BLaER1 treated with 17β-estradiol and CSF1 and Interleukin-3, amounts not matched to agents 10 nM and 100 nM (cell line): ENCODE results near the gene ZSCAN21.
"Not testable (repeated sequence)": the region's sequence is repeated elsewhere in the genome, so short reads cannot be mapped to it uniquely, and the experiment has no call there.

Source experiments
- H3K27ac ChIP-seq, 11 experiments: shearing (Covaris generic); formaldehyde crosslinking; 2 replicates each; pipeline ENCODE4 v1.8.1; 2022
- H3K27me3 ChIP-seq, 11 experiments: shearing (Covaris generic); formaldehyde crosslinking; 2 replicates each; pipeline ENCODE4 v1.8.1; 2022
- H3K36me3 ChIP-seq, 11 experiments: shearing (Covaris generic); formaldehyde crosslinking; 2 replicates each; pipeline ENCODE4 v1.8.1; 2022
- H3K4me1 ChIP-seq, 10 experiments: shearing (Covaris generic); formaldehyde crosslinking; 2 replicates each; pipeline ENCODE4 v1.8.1; 2022
- H3K4me2 ChIP-seq, 11 experiments: shearing (Covaris generic); formaldehyde crosslinking; 2 replicates each; pipeline ENCODE4 v1.8.1; 2022
- H3K4me3 ChIP-seq, 10 experiments: shearing (Covaris generic); formaldehyde crosslinking; 2 replicates each; pipeline ENCODE4 v1.8.1; 2022
- H3K9ac ChIP-seq, 11 experiments: shearing (Covaris generic); formaldehyde crosslinking; 2 replicates each; pipeline ENCODE4 v1.8.1; 2022
- H3K9me3 ChIP-seq, 11 experiments: shearing (Covaris generic); formaldehyde crosslinking; replicated peaks in 1 of 11; 2 replicates each; pipeline ENCODE4 v1.8.1; 2022
- H4K20me1 ChIP-seq, 11 experiments: shearing (Covaris generic); formaldehyde crosslinking; 2 replicates each; pipeline ENCODE4 v1.8.1; 2022
- Cebpa-rat ChIP-seq, 11 experiments: shearing (Covaris generic); IDR thresholded peaks; 2 replicates each; pipeline ENCODE4 v1.8.1; 2022

The ZSCAN21 gene

GRCh38 chr7:100049441-100050291 is at the start of gene ZSCAN21:
Gene ZSCAN21 (plus strand): TSS chr7:100049774. CDS start chr7:100057007, 7,233 bp downstream.
- H3K27ac ChIP-seq, result peak within 1 kb of the TSS; percentile 70 to 93 (median 81)
- H3K9ac ChIP-seq, result peak within 1 kb of the TSS; percentile 72 to 93 (median 85)
- H3K36me3 ChIP-seq, result peaks cover 0 to 6% (median 0%) of the 10 kb centered on the region in 11 experiments; a peak in 1 of 22 replicates
- peaks cover 14 to 33% (median 25%) of the 10 kb centered on the region in 10 experiments for H3K4me1 ChIP-seq
- no peak for TF ChIP-seq Cebpa-rat (IDR thresholded peaks at IDR 0.05)
- H3K4me3 ChIP-seq, result peak within 1 kb of the TSS; percentile 73 to 87 (median 77)
- no peaks in the 10 kb centered on the region for H3K9me3 ChIP-seq
- H3K4me2 ChIP-seq, result peak within 1 kb of the TSS; percentile 80 to 95 (median 87)
- peaks cover 0 to 7% (median 0%) of the 10 kb centered on the region in 11 experiments; a peak in 2 of 22 replicates for H4K20me1 ChIP-seq
- H3K27me3 ChIP-seq, result no peaks in the 10 kb centered on the region

- peaks cover 11 to 26% (median 21%) of the 10 kb centered on the region in 10 experiments; a peak in 18 of 20 replicates for H3K4me1 ChIP-seq
- H3K9me3 ChIP-seq, result no peaks in the 10 kb centered on the region
- no peak overlapping the region for H3K4me3 ChIP-seq
- no peaks in the 10 kb centered on the region for H3K36me3 ChIP-seq
- no peak for TF ChIP-seq Cebpa-rat (IDR thresholded peaks at IDR 0.05)
- no peak overlapping the region for H3K9ac ChIP-seq
- no peaks in the 10 kb centered on the region for H4K20me1 ChIP-seq
- H3K27me3 ChIP-seq, result no peaks in the 10 kb centered on the region; a peak in 2 of 22 replicates
- H3K27ac ChIP-seq, result no peak overlapping the region
- H3K4me2 ChIP-seq, result no peak overlapping the region
Observed at GRCh38 chr7:100000239-100000638, 49.3 kb upstream of the ZSCAN21 start.

- no peak for TF ChIP-seq Cebpa-rat (IDR thresholded peaks at IDR 0.05)
- Histone ChIP-seq H3K36me3 (no peaks in the 10 kb centered on the region), H3K4me1 (no peaks in the 10 kb centered on the region), H3K4me3 (no peak overlapping the region), H3K4me2 (no peak overlapping the region), H3K9ac (no peak overlapping the region), H3K27me3 (no peaks in the 10 kb centered on the region), H3K27ac (no peak overlapping the region), H4K20me1 (no peaks in the 10 kb centered on the region), H3K9me3 (no peaks in the 10 kb centered on the region)
Observed at GRCh38 chr7:100003711-100004661, 45.6 kb upstream of the ZSCAN21 start.

GRCh38 chr7:100007887-100008286 is 41.7 kb upstream of the ZSCAN21 start:
- Histone ChIP-seq H3K27ac (no peak overlapping the region), H3K36me3 (no peaks in the 10 kb centered on the region), H3K4me2 (no peak overlapping the region), H3K4me1 (no peaks in the 10 kb centered on the region), H3K9ac (no peak overlapping the region), H3K9me3 (no peaks in the 10 kb centered on the region), H4K20me1 (no peaks in the 10 kb centered on the region), H3K27me3 (no peaks in the 10 kb centered on the region), H3K4me3 (no peak overlapping the region)
- TF ChIP-seq Cebpa-rat (IDR thresholded peaks at IDR 0.05), result no peak

GRCh38 chr7:100008525-100008924 is 41.0 kb upstream of the ZSCAN21 start:
- Histone ChIP-seq H3K4me3 (no peak overlapping the region), H3K9ac (no peak overlapping the region), H4K20me1 (no peaks in the 10 kb centered on the region), H3K36me3 (no peaks in the 10 kb centered on the region), H3K9me3 (no peaks in the 10 kb centered on the region), H3K27me3 (no peaks in the 10 kb centered on the region), H3K4me1 (0 out of 20 replicates have a peak, but pooled peaks cover 0 to 4% (median 0%) of the 10 kb centered on the region in 10 experiments), H3K4me2 (no peak overlapping the region), H3K27ac (no peak overlapping the region)
- no peak for TF ChIP-seq Cebpa-rat (IDR thresholded peaks at IDR 0.05)

GRCh38 chr7:100009952-100010351 is 39.6 kb upstream of the ZSCAN21 start:
- H3K27ac ChIP-seq, H3K4me1 ChIP-seq, H4K20me1 ChIP-seq, H3K4me3 ChIP-seq, H3K4me2 ChIP-seq, H3K9ac ChIP-seq, H3K9me3 ChIP-seq, H3K27me3 ChIP-seq, H3K36me3 ChIP-seq: not testable (repeated sequence)

GRCh38 chr7:100010901-100011300 is 38.7 kb upstream of the ZSCAN21 start:
- H3K27ac ChIP-seq, result no peak overlapping the region
- no peak overlapping the region for H3K4me2 ChIP-seq
- H3K9me3 ChIP-seq, result no peaks in the 10 kb centered on the region
- peaks cover 5 to 11% (median 8%) of the 10 kb centered on the region in 10 experiments; a peak in 17 of 20 replicates for H3K4me1 ChIP-seq
- peaks cover 0 to 2% (median 0%) of the 10 kb centered on the region in 11 experiments; a peak in 2 of 22 replicates for H4K20me1 ChIP-seq
- TF ChIP-seq Cebpa-rat (IDR thresholded peaks at IDR 0.05), result no peak
- H3K9ac ChIP-seq, result no peak overlapping the region
- H3K4me3 ChIP-seq, result no peak overlapping the region
- H3K27me3 ChIP-seq, result no peaks in the 10 kb centered on the region
- H3K36me3 ChIP-seq, result no peaks in the 10 kb centered on the region

- no peaks in the 10 kb centered on the region for H3K36me3 ChIP-seq
- no peak for TF ChIP-seq Cebpa-rat (IDR thresholded peaks at IDR 0.05)
- no peak overlapping the region for H3K27ac ChIP-seq
- H3K4me3 ChIP-seq, result no peak overlapping the region
- peaks cover 6 to 13% (median 10%) of the 10 kb centered on the region in 10 experiments; a peak in 19 of 20 replicates for H3K4me1 ChIP-seq
- peaks cover 0 to 8% (median 4%) of the 10 kb centered on the region in 11 experiments; a peak in 10 of 22 replicates for H4K20me1 ChIP-seq
- no peak overlapping the region for H3K4me2 ChIP-seq
- no peaks in the 10 kb centered on the region for H3K9me3 ChIP-seq
- no peaks in the 10 kb centered on the region for H3K27me3 ChIP-seq
- no peak overlapping the region for H3K9ac ChIP-seq
Observed at GRCh38 chr7:100011516-100011915, 38.1 kb upstream of the ZSCAN21 start.

- H3K4me2 ChIP-seq, result peak overlapping the region in 1 of 11 experiments; percentile 28; a peak in 1 of 22 replicates
- peaks cover 0 to 10% (median 4%) of the 10 kb centered on the region in 11 experiments; a peak in 11 of 22 replicates for H3K36me3 ChIP-seq
- not testable (repeated sequence) for H3K9me3 ChIP-seq, H3K27me3 ChIP-seq, H3K4me3 ChIP-seq, H3K27ac ChIP-seq, H3K9ac ChIP-seq
- H4K20me1 ChIP-seq, result peaks cover 3 to 19% (median 15%) of the 10 kb centered on the region in 11 experiments; a peak in 18 of 22 replicates
- peaks cover 15 to 24% (median 21%) of the 10 kb centered on the region in 10 experiments for H3K4me1 ChIP-seq
Observed at GRCh38 chr7:100012385-100013327, 36.9 kb upstream of the ZSCAN21 start.
